Measurements from ENCODE around the gene WWTR1.

Gene WWTR1

GRCh38 chr3:149604125-149604875 lies 53.5 kb downstream of the WWTR1 start:
- no peak for DNase-seq (ENCODE audit: insufficient read length, low spot score)

GRCh38 chr3:149603126-149604074 lies 54.4 kb downstream of the WWTR1 start:
- TF ChIP-seq POLR2AphosphoS5 (IDR thresholded peaks at IDR 0.05; ENCODE audit: low read depth, low read length) (no peak), TAF1 (IDR thresholded peaks at IDR 0.05; ENCODE audit: low read depth, low read length) (no peak), PAX5 (IDR thresholded peaks at IDR 0.05; ENCODE audit: insufficient read depth, low read length, severe bottlenecking) (no peak), POLR2A (IDR thresholded peaks at IDR 0.05; ENCODE audit: low read depth, low read length) (no peak), SPI1 (IDR thresholded peaks at IDR 0.05; ENCODE audit: low read depth, low read length) (no peak), POU2F2 (IDR thresholded peaks at IDR 0.05; ENCODE audit: low read depth, low read length) (no peak)
- DNase-seq (ENCODE audit: insufficient read length, low spot score): no peak
- FAIRE-seq: no peak

More at GRCh38 chr3:149604125-149604875, 53.5 kb downstream of the WWTR1 start:
- TF ChIP-seq SPI1 (IDR thresholded peaks at IDR 0.05; ENCODE audit: low read depth, low read length) (no peak), POLR2AphosphoS5 (IDR thresholded peaks at IDR 0.05; ENCODE audit: low read depth, low read length) (no peak), TAF1 (IDR thresholded peaks at IDR 0.05; ENCODE audit: low read depth, low read length) (no peak), PAX5 (IDR thresholded peaks at IDR 0.05; ENCODE audit: insufficient read depth, low read length, severe bottlenecking) (no peak), POLR2A (IDR thresholded peaks at IDR 0.05; ENCODE audit: low read depth, low read length) (no peak), POU2F2 (IDR thresholded peaks at IDR 0.05; ENCODE audit: low read depth, low read length) (no peak)
- no peak for FAIRE-seq

- FAIRE-seq (no peak), DNase-seq (ENCODE audit: insufficient read length, low spot score) (no peak)
- no peak for TF ChIP-seq POU2F2 (IDR thresholded peaks at IDR 0.05; ENCODE audit: low read depth, low read length)
- no peak for TF ChIP-seq TAF1 (IDR thresholded peaks at IDR 0.05; ENCODE audit: low read depth, low read length)
- TF ChIP-seq PAX5 (IDR thresholded peaks at IDR 0.05; ENCODE audit: insufficient read depth, low read length, severe bottlenecking): no peak
- TF ChIP-seq POLR2A (IDR thresholded peaks at IDR 0.05; ENCODE audit: low read depth, low read length): no peak
- no peak for TF ChIP-seq POLR2AphosphoS5 (IDR thresholded peaks at IDR 0.05; ENCODE audit: low read depth, low read length)
- no peak for TF ChIP-seq SPI1 (IDR thresholded peaks at IDR 0.05; ENCODE audit: low read depth, low read length)
These were observed 57.2 kb downstream of the WWTR1 start for GRCh38 chr3:149600634-149601033.

GRCh38 chr3:149599236-149599635 lies 58.6 kb downstream of the WWTR1 start:
- DNase-seq (ENCODE audit: insufficient read length, low spot score): no peak
- TF ChIP-seq TAF1 (IDR thresholded peaks at IDR 0.05; ENCODE audit: low read depth, low read length) (no peak), POU2F2 (IDR thresholded peaks at IDR 0.05; ENCODE audit: low read depth, low read length) (no peak), SPI1 (IDR thresholded peaks at IDR 0.05; ENCODE audit: low read depth, low read length) (no peak), PAX5 (IDR thresholded peaks at IDR 0.05; ENCODE audit: insufficient read depth, low read length, severe bottlenecking) (no peak), POLR2A (IDR thresholded peaks at IDR 0.05; ENCODE audit: low read depth, low read length) (no peak), POLR2AphosphoS5 (IDR thresholded peaks at IDR 0.05; ENCODE audit: low read depth, low read length) (no peak)
- no peak for FAIRE-seq

GRCh38 chr3:149596134-149596770 lies 61.6 kb downstream of the WWTR1 start:
- DNase-seq (ENCODE audit: insufficient read length, low spot score) (no peak), FAIRE-seq (no peak)
- TF ChIP-seq POLR2AphosphoS5 (IDR thresholded peaks at IDR 0.05; ENCODE audit: low read depth, low read length) (no peak), TAF1 (IDR thresholded peaks at IDR 0.05; ENCODE audit: low read depth, low read length) (no peak), POLR2A (IDR thresholded peaks at IDR 0.05; ENCODE audit: low read depth, low read length) (no peak)

GRCh38 chr3:149593418-149594160 lies 64.2 kb downstream of the WWTR1 start:
- FAIRE-seq (no peak), DNase-seq (ENCODE audit: insufficient read length, low spot score) (no peak)

GRCh38 chr3:149592758-149593240 lies 65.0 kb downstream of the WWTR1 start:
- FAIRE-seq (no peak), DNase-seq (ENCODE audit: insufficient read length, low spot score) (no peak)
- TF ChIP-seq POU2F2 (IDR thresholded peaks at IDR 0.05; ENCODE audit: low read depth, low read length): no peak
- TF ChIP-seq TAF1 (IDR thresholded peaks at IDR 0.05; ENCODE audit: low read depth, low read length): no peak
- no peak for TF ChIP-seq PAX5 (IDR thresholded peaks at IDR 0.05; ENCODE audit: insufficient read depth, low read length, severe bottlenecking)
- TF ChIP-seq SPI1 (IDR thresholded peaks at IDR 0.05; ENCODE audit: low read depth, low read length): no peak
- TF ChIP-seq POLR2AphosphoS5 (IDR thresholded peaks at IDR 0.05; ENCODE audit: low read depth, low read length): no peak
- no peak for TF ChIP-seq POLR2A (IDR thresholded peaks at IDR 0.05; ENCODE audit: low read depth, low read length)

More at GRCh38 chr3:149593418-149594160, 64.2 kb downstream of the WWTR1 start:
- TF ChIP-seq PAX5 (IDR thresholded peaks at IDR 0.05; ENCODE audit: insufficient read depth, low read length, severe bottlenecking) (no peak), TAF1 (IDR thresholded peaks at IDR 0.05; ENCODE audit: low read depth, low read length) (no peak), POU2F2 (IDR thresholded peaks at IDR 0.05; ENCODE audit: low read depth, low read length) (no peak), POLR2A (IDR thresholded peaks at IDR 0.05; ENCODE audit: low read depth, low read length) (no peak), POLR2AphosphoS5 (IDR thresholded peaks at IDR 0.05; ENCODE audit: low read depth, low read length) (no peak), SPI1 (IDR thresholded peaks at IDR 0.05; ENCODE audit: low read depth, low read length) (no peak)

GRCh38 chr3:149590691-149591441 lies 67.0 kb downstream of the WWTR1 start:
- FAIRE-seq (no peak), DNase-seq (ENCODE audit: insufficient read length, low spot score) (no peak)
- no peak for TF ChIP-seq SPI1 (IDR thresholded peaks at IDR 0.05; ENCODE audit: low read depth, low read length)
- no peak for TF ChIP-seq TAF1 (IDR thresholded peaks at IDR 0.05; ENCODE audit: low read depth, low read length)
- no peak for TF ChIP-seq POLR2A (IDR thresholded peaks at IDR 0.05; ENCODE audit: low read depth, low read length)
- no peak for TF ChIP-seq PAX5 (IDR thresholded peaks at IDR 0.05; ENCODE audit: insufficient read depth, low read length, severe bottlenecking)
- TF ChIP-seq POLR2AphosphoS5 (IDR thresholded peaks at IDR 0.05; ENCODE audit: low read depth, low read length): no peak
- TF ChIP-seq POU2F2 (IDR thresholded peaks at IDR 0.05; ENCODE audit: low read depth, low read length): no peak

All from GM12891 (cell line).